Activated T-cell treated with anti-CD3 and anti-CD28 coated beads for 1 hour (primary cell): ENCODE results near the gene NLRP9.
"Not testable (repeated sequence)": the region's sequence is repeated elsewhere in the genome, so short reads cannot be mapped to it uniquely, and the experiment has no call there.

Experiments
- DNase-seq: peaks from one replicate; pipeline ENCODE4 v3.0.0-alpha.2; 2020; ENCODE audit warnings: low read depth

Gene NLRP9

GRCh38 chr19:55738302-55738701, at the start of gene NLRP9:
TSS of gene NLRP9 (minus strand) at chr19:55738402. CDS start at chr19:55738374, 28 bp downstream.
- no peak for DNase-seq

GRCh38 chr19:55781112-55781511, 42.9 kb upstream of the NLRP9 start:
- no peak for DNase-seq

- no peak for DNase-seq
Measured at GRCh38 chr19:55778331-55778730, 40.1 kb upstream of the NLRP9 start.

GRCh38 chr19:55777528-55777927, 39.3 kb upstream of the NLRP9 start:
- no peak for DNase-seq

- not testable (repeated sequence) for DNase-seq
Measured at GRCh38 chr19:55769632-55770031, 31.4 kb upstream of the NLRP9 start.

- not testable (repeated sequence) for DNase-seq
Measured at GRCh38 chr19:55768818-55769217, 30.6 kb upstream of the NLRP9 start, which contains the start of gene RFPL4AL1. TSS of gene RFPL4AL1 (plus strand) at chr19:55769118. CDS start at chr19:55771805, 2,687 bp downstream.

GRCh38 chr19:55766466-55766865, 28.3 kb upstream of the NLRP9 start:
- no peak for DNase-seq

GRCh38 chr19:55758797-55759196, 20.6 kb upstream of the NLRP9 start, which contains the start of gene RFPL4A:
TSS of gene RFPL4A (plus strand) at chr19:55759097. CDS start at chr19:55761801, 2,704 bp downstream.
- DNase-seq, result not testable (repeated sequence)

GRCh38 chr19:55756808-55757207, 18.6 kb upstream of the NLRP9 start:
- not testable (repeated sequence) for DNase-seq

GRCh38 chr19:55753401-55753800, 15.2 kb upstream of the NLRP9 start:
- no peak for DNase-seq

- no peak for DNase-seq
Measured at GRCh38 chr19:55750715-55751114, 12.5 kb upstream of the NLRP9 start.

GRCh38 chr19:55730378-55730777, 7.8 kb downstream of the NLRP9 start:
- DNase-seq, result not testable (repeated sequence)

- DNase-seq, result no peak
Measured at GRCh38 chr19:55723491-55723890, 14.7 kb downstream of the NLRP9 start.

GRCh38 chr19:55720801-55721200, 17.4 kb downstream of the NLRP9 start:
- DNase-seq, result no peak

GRCh38 chr19:55720214-55720746, 17.9 kb downstream of the NLRP9 start:
- no peak for DNase-seq

- not testable (repeated sequence) for DNase-seq
Measured at GRCh38 chr19:55717879-55718711, 20.1 kb downstream of the NLRP9 start.

GRCh38 chr19:55717251-55717650, 21.0 kb downstream of the NLRP9 start:
- no peak for DNase-seq

GRCh38 chr19:55716531-55716930, 21.7 kb downstream of the NLRP9 start:
- no peak for DNase-seq

GRCh38 chr19:55712804-55713631, 25.2 kb downstream of the NLRP9 start:
- DNase-seq, result no peak

GRCh38 chr19:55711719-55712118, 26.5 kb downstream of the NLRP9 start:
- no peak for DNase-seq

GRCh38 chr19:55705972-55706371, 32.2 kb downstream of the NLRP9 start:
- DNase-seq, result no peak

- no peak for DNase-seq
Measured at GRCh38 chr19:55704494-55705245, 33.5 kb downstream of the NLRP9 start.
